Activated CD8-positive, alpha-beta memory T cell treated with anti-CD3 and anti-CD28 coated beads for 1 hour (primary cell): ENCODE results near the gene BECN2.

Source experiments
- DNase-seq, 2 donors: peaks; one replicate each; pipeline ENCODE4 v3.0.0-alpha.2; 2020; ENCODE audit warnings: low read depth in 1 of 2; ENCODE audit errors: extremely low read depth in 1 of 2

The BECN2 gene, protein sequence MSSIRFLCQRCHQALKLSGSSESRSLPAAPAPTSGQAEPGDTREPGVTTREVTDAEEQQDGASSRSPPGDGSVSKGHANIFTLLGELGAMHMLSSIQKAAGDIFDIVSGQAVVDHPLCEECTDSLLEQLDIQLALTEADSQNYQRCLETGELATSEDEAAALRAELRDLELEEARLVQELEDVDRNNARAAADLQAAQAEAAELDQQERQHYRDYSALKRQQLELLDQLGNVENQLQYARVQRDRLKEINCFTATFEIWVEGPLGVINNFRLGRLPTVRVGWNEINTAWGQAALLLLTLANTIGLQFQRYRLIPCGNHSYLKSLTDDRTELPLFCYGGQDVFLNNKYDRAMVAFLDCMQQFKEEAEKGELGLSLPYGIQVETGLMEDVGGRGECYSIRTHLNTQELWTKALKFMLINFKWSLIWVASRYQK

GRCh38 chr1:241957692-241958494 lies at the start of gene BECN2:
BECN2 (plus strand) TSS chr1:241957767; CDS start chr1:241957767, 0 bp downstream.
- no peak for DNase-seq

DNA sequence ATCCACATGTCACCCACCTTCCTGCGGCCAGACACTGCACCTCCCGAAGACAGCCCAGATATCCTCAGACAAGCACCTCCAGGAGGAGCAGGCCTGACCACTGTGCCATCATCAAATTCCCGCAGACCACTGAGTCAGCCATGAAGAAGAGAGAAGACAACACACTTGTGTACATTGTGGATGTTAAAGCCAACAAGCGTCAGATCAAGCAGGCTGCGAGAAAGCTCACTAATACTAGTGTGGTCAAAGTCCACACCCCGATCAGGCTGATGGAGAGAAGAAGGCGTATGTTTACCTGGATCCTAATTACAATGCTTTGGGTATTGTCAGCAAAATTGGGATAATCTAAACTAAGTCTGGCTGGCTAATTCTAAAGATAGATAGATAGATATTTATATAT lies 41.4 kb upstream of the BECN2 start:
- no peak for DNase-seq

DNA sequence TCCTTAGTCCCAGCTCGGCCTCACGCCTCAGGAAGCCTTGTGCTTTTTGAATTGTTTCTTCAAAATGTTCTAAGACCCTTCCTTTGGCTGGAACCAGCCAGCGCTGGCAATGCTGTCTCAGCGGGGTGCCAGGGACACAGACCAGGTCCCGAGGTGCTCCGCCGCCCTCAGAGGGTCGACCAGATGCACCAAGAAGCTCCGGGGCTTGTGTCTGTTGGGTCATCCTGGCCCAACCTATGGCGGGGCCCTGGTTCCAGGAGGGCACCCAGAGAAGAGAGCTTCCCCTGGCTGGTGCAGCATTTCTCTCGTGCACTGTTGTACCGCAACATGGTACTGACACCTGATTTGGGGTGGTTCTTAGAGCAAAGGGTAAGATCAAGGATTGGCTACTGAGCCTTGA lies 40.1 kb upstream of the BECN2 start:
- DNase-seq = no peak

- DNase-seq = no peak
Observed at GRCh38 chr1:241918879-241919278, 38.7 kb upstream of the BECN2 start.

DNA sequence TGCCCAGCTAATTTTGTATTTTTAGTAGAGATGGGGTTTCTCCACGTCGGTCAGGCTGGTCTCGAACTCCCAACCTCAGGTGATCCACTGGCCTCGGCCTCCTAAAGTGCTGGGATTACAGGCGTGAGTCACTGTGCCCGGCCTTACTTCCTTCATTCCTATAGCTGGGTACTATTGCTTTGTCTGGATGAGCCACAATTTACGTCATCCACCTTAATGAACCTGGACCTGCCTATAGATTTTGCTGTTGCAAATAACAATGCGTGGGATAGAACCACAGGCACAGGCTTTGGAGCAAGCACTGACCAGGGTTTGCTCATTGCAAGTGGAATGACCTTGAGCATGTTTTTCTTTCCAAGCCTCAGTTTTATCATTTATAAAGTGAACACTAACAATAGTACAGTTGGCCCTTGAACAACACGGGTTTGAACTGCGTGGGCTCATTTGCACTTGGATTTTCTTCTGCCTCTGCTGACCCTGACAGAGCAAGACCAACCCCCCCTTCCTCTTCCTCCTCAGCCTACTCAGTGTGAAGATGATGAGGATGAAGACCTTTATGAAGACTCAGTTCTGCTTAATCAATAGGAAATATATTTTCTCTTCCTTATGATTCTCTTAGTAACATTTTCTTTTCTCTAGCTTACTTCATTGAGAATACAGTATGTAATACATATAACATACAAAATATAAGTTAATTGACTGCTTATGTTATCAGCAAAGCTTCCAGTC lies 33.3 kb upstream of the BECN2 start:
- no peak for DNase-seq

DNA sequence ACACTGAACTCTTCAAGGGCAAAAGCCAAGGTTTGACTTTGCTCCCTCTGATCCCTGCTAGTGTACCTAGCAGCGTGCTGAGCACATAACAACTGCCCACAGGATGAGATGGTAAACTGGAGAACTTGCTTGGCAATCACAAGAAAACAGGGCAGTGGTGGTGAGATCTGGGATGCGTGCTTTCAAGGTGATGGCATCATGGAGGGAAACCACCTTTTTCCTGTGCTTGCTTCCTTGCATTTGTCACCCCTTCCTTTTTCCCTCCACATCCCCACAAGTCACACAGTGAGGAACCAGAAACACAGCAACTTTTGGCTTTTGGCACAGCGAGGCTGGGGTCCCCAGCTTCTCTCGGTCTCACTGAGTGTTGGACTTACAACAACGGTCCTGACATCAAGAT lies 31.4 kb upstream of the BECN2 start:
- DNase-seq = no peak

GRCh38 chr1:241927321-241927720 lies 30.2 kb upstream of the BECN2 start:
- DNase-seq = no peak

DNA sequence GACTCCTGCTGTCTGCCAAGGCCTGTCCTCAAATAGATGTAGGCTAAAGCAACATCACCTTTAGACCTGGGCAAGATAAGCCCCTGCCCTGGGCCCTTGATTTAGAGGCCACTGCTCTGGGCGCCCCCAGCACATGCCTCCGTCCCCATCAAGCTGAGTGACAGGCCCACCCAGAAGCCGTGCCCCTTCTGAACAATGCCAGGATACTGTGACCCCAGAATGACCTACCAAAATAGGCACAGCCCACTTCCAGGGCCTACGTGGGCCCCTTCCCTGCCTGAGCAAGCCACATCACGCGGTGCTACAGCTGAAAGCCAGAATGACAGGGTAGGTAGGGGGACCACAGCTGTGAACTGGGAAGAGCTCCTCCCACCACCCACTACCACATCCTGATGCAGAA lies 24.7 kb upstream of the BECN2 start:
- DNase-seq = no peak

DNA sequence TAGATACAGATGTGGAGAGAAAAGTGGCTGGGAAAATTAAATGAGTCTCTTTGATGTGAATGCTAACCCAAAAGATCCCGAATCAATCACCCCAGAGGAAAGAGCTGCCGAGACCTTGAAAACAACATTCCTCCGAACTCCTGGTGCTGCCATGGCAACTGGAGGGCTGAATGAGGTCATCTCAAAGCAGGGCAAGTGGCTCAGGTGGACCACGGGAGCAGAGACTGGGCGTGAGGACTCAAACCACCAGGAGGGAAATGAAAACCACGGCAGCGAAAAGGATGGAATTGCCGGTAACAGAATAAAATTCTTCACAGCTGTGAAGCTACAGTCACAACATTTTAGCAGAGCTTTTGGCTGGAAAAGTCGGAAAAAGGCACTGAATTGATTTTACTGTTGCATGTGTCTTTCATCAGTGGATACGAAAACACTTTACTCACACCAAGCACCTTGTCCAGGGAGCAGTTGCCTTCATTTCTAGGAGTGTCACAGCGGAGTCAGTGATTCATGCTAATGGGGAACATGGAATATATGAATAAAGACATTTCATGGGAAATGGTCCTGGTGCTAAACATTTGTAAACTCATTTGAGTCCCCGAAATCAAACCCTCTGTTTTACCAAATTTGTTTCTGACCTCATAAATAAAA lies 23.2 kb upstream of the BECN2 start:
- DNase-seq = no peak

DNA sequence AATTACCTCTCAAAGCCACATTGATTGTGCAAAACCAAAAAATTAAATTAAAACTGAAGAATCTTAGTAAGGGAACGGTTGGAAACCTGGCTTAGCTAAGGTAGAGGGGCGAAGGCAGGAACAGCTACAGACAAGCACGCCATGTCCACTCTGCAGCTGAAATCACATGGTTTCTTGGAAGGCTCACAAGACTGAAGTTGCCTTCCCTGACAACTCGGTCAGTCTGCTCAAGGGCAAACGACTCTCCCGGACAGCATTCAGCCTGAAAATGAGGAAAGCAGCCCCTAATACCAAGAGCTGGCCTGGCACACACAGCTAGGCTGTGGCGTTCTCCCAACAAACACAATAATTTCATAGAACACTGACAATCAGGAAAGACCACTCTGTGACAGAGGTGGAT lies 22.7 kb upstream of the BECN2 start:
- no peak for DNase-seq

DNA sequence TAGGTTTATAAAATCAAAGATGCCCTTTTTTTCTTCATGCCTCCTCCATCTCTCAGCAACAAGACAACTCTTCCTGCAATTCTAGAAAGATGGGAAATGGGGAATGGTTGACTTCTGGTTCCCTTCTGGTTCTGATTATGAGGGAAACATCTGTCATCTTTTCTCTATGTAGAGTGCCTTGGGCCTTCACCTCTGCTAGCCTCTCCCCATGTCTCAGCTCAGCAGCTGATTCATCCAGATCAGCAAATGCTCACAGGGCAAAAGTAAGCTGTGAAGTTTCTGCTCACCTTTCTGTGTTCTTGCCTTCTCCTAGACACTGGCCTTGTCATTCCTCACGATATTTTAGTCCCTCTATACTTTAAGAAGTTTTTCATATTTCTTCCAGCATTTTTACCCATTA lies 17.8 kb upstream of the BECN2 start:
- DNase-seq = no peak

DNA sequence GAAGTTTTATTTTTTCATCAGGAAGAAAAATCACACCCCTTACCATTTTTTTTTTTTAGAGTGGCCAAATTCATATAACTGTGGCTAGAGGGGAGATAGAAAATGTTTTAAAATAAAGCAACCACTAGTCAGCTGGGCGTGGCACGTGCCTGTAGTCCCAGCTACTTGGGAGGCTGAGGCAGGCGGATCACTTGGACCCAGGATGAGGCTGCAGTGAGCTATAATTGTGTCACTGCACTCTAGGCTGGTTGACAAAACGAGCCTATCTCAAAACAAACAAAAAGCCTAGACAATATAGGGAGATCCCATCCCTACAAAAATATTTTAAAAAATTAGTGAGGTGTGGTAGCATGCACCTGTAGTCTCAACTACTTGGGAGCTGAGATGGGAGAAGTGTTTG lies 14.8 kb upstream of the BECN2 start:
- no peak for DNase-seq

DNA sequence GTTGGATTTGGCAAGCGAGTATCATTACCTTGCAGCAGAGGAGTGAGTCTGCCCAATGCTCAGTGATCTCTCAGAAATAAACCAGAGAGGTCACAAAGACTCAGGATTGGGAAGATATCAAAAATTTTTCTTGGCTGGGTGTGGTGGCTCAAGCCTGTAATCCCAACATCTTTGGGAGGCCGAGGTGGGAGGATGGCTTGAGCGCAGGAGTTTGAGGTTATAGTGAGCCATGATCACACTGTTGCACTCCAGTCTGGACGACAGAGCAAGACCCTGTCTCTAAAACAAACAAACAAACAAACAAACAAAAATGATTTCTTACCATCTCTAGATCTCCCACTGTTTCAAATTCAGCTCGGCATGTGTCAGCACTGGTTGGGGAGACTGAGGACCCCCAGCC lies 13.3 kb upstream of the BECN2 start:
- DNase-seq = no peak

DNA sequence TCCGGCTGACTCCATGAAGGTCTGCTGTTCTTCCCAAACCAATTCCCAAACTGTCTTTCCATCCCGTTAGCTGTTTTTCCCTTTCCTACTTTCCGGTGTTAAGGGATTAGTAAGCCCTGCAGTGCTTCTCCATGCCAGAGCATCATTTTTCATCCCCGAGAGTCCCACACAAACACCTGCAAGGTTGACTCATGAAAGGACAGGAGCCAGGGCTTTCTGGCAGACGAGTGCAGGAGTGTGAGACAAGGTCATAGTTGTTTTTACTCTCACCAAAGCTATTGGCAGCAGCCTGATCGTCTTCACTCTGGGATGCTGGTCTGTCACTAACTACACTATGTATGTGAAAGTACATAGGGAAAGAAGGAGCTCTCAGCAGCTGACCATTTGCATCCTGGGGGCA lies 10.2 kb upstream of the BECN2 start:
- DNase-seq = no peak

DNA sequence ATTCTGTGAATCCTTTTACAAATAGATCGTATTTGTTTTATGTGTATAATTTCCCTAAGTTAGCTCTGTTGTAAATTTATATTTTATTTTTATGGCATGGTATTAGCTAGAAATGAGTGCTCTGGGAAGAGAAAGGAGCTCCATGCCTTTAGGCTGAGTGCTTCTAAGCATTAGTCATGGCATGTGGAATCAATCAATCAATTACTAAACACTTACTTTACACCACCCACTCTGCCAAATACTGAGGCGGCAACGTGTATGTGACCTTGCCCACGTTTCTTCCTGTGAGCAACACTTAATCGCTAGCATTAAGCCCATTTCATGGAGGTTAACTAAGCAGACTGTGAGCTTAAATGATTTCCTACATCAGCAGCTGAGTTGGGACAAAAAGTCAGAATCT lies 7.2 kb upstream of the BECN2 start:
- no peak for DNase-seq

GRCh38 chr1:241962153-241962552 lies 4.6 kb downstream of the BECN2 start:
- DNase-seq = no peak

DNA sequence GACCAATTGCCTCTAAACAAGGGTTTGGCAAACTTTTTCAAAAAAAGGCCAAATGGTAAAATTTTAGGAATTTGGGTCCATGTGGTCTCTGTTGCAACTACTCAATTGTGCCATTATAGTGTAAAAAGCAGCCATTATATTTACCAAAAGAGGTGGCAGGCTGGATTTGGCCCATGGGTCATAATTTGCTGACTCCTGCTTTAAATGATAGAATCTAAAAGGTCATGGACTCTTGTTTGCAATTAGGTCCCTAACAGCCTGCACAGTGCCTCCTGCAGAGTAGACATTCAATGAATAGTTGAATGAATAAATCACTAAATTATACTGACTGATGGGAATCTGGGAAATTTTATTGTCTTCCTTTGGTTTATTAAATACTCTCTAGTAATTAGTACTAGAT lies 6.2 kb downstream of the BECN2 start:
- no peak for DNase-seq

DNA sequence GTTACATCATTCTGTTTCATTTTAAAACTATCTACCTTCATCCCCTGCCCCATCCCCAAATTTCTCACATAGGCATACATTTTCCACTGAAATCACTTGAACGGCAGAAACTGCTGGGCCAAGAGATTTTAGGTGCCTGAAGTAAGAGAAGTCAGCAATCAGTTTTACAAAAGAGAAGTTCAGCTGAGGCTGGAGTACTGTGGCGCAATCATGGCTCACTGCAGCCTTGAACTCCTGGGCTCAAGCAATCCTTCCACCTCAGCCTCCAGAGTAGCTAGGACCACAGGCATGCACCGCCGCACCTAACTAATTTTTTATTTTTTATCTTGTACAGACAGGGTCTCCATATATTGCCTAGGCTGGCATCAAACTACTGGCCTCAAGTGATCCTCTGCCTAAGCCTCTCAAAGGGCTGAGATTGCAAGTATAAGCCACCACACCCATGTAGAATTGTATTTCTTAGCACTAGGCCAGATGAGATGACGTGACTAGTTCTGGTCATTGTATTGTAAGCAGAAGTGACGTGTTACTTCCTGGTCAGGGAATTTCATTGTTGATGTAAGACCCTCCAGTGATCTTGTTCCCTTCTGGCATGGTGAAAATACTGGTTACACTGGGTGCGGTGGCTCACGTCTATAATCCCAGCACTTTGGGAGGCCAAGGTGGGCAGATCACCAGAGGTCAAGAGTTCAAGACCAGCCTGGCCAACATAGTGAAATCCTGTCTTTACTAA lies 7.1 kb downstream of the BECN2 start:
- no peak for DNase-seq

DNA sequence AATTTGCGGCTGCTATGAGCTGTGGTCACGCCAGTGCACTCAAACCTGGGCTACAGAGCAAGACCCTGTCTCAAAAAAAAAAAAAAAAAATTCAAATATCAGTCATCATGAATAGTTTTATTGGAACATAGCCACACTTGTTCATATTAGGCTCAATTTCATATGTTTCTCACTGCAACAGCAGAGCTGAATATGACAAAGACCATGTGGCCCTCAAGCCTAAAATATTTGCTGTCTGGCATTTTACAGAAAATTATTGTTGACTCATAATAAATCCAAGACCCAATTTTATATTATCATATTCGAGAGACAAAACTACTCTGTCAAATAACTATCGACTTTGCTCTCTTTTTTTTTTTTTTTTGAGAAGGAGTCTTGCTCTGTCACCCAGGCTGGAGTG lies 11.0 kb downstream of the BECN2 start:
- DNase-seq = no peak

GRCh38 chr1:241972703-241973369 lies 15.3 kb downstream of the BECN2 start:
- DNase-seq = no peak
